ENCODE results near the gene RAB23.

GRCh38 chr6:57215260-57215659 lies 6.8 kb downstream of the RAB23 start:
- TF ChIP-seq GATA3 (IDR thresholded peaks at IDR 0.05; ENCODE audit: low read depth, low read length) (no peak), GATA2 (IDR thresholded peaks at IDR 0.05; ENCODE audit: low read depth, low read length) (no peak)

All from SH-SY5Y (cell line).